K562 (cell line): ENCODE results near the gene GFM2. TPM values are rescaled to one million over a fixed set of nuclear protein-coding genes. Genes with fewer than 3 reads are reported as not detected.

Experiments used
- ATF7 ChIP-seq: fragments of 450-650 bp; IDR thresholded peaks from 2 replicates; pipeline ENCODE4 v1.7.1; 2014; ENCODE audit warnings: mild to moderate bottlenecking, moderate library complexity
- CSDE1 ChIP-seq, 2 experiments: fragments of 450-650 bp; IDR thresholded peaks; 2 replicates each; pipeline ENCODE4 v1.6.1; 2016; ENCODE audit warnings: mild to moderate bottlenecking in 1 of 2
- ETV5 ChIP-seq: sonication (generic); formaldehyde crosslinking; IDR thresholded peaks from 2 replicates; pipeline ENCODE4 v1.4.0; 2020; ENCODE audit warnings: low read depth, mild to moderate bottlenecking, missing genetic modification reagents
- FOXM1 ChIP-seq, 2 experiments: fragments of 450-650 bp in 1 of 2; sonication (generic) in 1 of 2; formaldehyde crosslinking in 1 of 2; IDR thresholded peaks; 2 replicates each; pipeline versions ENCODE4 v1.6.1 to v1.9.0; 2017 to 2022; ENCODE audit warnings: low read depth in 2 of 2, mild to moderate bottlenecking in 2 of 2, missing genetic modification reagents in 1 of 2, moderate library complexity in 1 of 2
- JUN ChIP-seq, 2 experiments: sonication (generic) in 1 of 2; formaldehyde crosslinking in 1 of 2; IDR thresholded peaks; 2 replicates each; pipeline versions ENCODE4 v1.6.1 to v1.8.0; 2012 to 2022; ENCODE audit warnings: borderline replicate concordance in 2 of 2, mild to moderate bottlenecking in 2 of 2, improper control_type of control experiment in 1 of 2, low read depth in 1 of 2, low read length in 1 of 2, missing genetic modification reagents in 1 of 2
- PURB ChIP-seq: sonication (generic); formaldehyde crosslinking; IDR thresholded peaks from 2 replicates; pipeline ENCODE4 v1.9.0; 2021; ENCODE audit warnings: low read depth, mild to moderate bottlenecking, missing genetic modification reagents
- TEAD1 ChIP-seq, 2 experiments: fragments of 450-650 bp in 1 of 2; sonication (generic) in 1 of 2; formaldehyde crosslinking; IDR thresholded peaks; 2 replicates each; pipeline versions ENCODE4 v1.4.0 to v1.8.0; 2020 to 2022; ENCODE audit warnings: mild to moderate bottlenecking in 2 of 2, missing genetic modification reagents in 1 of 2
- XRCC3 ChIP-seq: fragments of 450-650 bp; IDR thresholded peaks from 2 replicates; pipeline ENCODE4 v1.6.1; 2017; ENCODE audit warnings: mild to moderate bottlenecking, moderate library complexity
- YY1 ChIP-seq, 3 experiments: IDR thresholded peaks; 2 replicates each; pipeline ENCODE4 v1.6.1; 2011; ENCODE audit warnings: low read length in 2 of 3, mild to moderate bottlenecking in 2 of 3, moderate library complexity in 2 of 3, borderline replicate concordance in 1 of 3, control low read depth in 1 of 3, low read depth in 1 of 3; ENCODE audit not compliant: insufficient read depth in 3 of 3, insufficient replicate concordance in 2 of 3, control insufficient read depth in 1 of 3, insufficient read length in 1 of 3; ENCODE audit errors: extremely low read depth in 1 of 3
- ZKSCAN1 ChIP-seq: fragments of 150-350 bp; IDR thresholded peaks from 2 replicates; pipeline ENCODE4 v1.6.1; 2016; ENCODE audit warnings: low read depth, low read length
- ZNF174 ChIP-seq: fragments of 250-450 bp; sonication (Bioruptor Pico); IDR thresholded peaks from 2 replicates; pipeline ENCODE4 v1.4.0; 2020; ENCODE audit warnings: mild to moderate bottlenecking
- ZNF24 ChIP-seq: fragments of 450-650 bp; IDR thresholded peaks from 2 replicates; pipeline ENCODE4 v1.6.1; 2016
- ZNF263 ChIP-seq: sonication (generic); formaldehyde crosslinking; IDR thresholded peaks from 2 replicates; pipeline ENCODE4 v1.8.0; 2022; ENCODE audit warnings: mild to moderate bottlenecking, missing genetic modification reagents, borderline replicate concordance
- ZNF347 ChIP-seq: fragments of 450-650 bp; formaldehyde crosslinking; IDR thresholded peaks from 2 replicates; pipeline ENCODE4 v1.4.0; 2020; ENCODE audit warnings: low read depth, mild to moderate bottlenecking, moderate library complexity
- polyA plus RNA-seq, 8 experiments: library from polyadenylated mRNA; depleted of rRNA in 4 of 8; stranded (reverse) in 5 of 8; unstranded in 3 of 8; fragments of >200 nt; fragmentation: Nextera tagmentation in 2 of 8; fragmentation: Illumina TruSeq in 1 of 8; extraction: Ambion mirVana in 2 of 8; extraction: Trizol in 1 of 8; gene quantifications; 2 replicates each; pipeline versions ENCODE4 v1.2.1 to v1.2.3, GENCODE V29; 2011 to 2014; ENCODE audit warnings: inconsistent platforms in 1 of 8, missing spikeins in 1 of 8
- total RNA-seq, 7 experiments: library from RNA; depleted of rRNA in 6 of 7; stranded (reverse); fragments of >200 nt in 6 of 7; fragmentation: Illumina TruSeq in 2 of 7; extraction: Trizol in 2 of 7; gene quantifications; 2 replicates each; pipeline versions ENCODE4 v1.2.1 to v1.2.3, GENCODE V29; 2011 to 2021; ENCODE audit warnings: low replicate concordance in 1 of 7
- TF ChIP-seq, protein P1 (sequence below): fragments of 250-450 bp; sonication (Bioruptor Pico); IDR thresholded peaks from 2 replicates; pipeline ENCODE4 v1.9.0; 2021; ENCODE audit warnings: mild to moderate bottlenecking, inconsistent platforms
- TF ChIP-seq, protein P2 (sequence below): sonication (generic); formaldehyde crosslinking; IDR thresholded peaks from 2 replicates; pipeline ENCODE4 v1.8.0; 2022; ENCODE audit warnings: mild to moderate bottlenecking, missing genetic modification reagents
- TF ChIP-seq, protein P3 (sequence below): fragments of 450-650 bp; conservative IDR thresholded peaks from 2 replicates; pipeline ENCODE4 v1.6.1; 2016; ENCODE audit warnings: missing genetic modification characterization, low read depth, mild to moderate bottlenecking, missing compliant biosample characterization, moderate library complexity

The GFM2 gene
- total and polyA plus RNA-seq, 9 of the 15 experiments (the other 6 are each of a cell fraction or from before 2014, with no cell fraction given), result 32.8 to 78.2 (median 52.5) TPM

DNA sequence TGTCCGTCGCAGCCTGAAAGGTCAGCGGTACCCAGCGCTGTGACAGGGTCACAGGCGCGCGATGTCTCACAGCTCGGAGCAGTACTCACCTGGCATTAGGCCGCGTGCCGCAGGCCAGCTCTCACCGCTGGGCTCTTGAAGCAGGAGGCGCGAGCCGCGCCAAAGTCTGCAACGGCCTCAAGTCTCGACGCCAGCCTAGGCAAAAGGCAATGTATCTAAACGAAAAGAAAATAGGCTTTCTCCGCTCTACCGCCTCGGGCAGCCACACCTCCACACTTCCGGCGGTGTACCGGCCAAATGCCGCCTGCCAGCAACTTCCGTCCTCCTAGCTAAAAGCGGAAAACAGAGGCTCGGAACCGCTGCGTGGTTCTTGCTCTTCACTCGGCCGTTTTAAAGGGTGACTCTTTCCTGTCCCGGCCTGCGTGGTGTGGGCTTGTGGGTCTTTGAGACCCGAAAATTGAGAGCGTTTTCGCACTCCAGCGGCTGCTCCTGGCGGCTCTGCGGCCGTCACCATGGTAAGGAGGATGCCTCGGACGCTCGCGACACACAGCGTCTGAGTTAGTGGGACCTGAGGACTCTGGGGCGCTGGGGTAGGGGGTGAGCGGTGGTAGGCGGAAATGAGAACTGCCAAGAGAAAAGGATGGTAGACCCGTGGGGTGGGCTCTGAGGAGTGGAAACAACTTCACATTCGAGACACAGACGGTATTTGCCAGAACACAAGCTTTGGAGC lies at the start of gene GFM2, which contains the start of gene NSA2 (continued):
- no peak for TF ChIP-seq XRCC3
- peak; percentile 71 for TF ChIP-seq ATF7
- peak; percentile 50; the same call in 1 of the 2 replicates for TF ChIP-seq JUN (IDR thresholded peaks at IDR 0.05; ENCODE audit: borderline replicate concordance, low read depth, low read length)
- no peak for TF ChIP-seq JUN (CRISPR knock-in tag; IDR thresholded peaks at IDR 0.05; ENCODE audit: borderline replicate concordance)
- no peak for TF ChIP-seq ZNF24
- TF ChIP-seq, protein P1, sequence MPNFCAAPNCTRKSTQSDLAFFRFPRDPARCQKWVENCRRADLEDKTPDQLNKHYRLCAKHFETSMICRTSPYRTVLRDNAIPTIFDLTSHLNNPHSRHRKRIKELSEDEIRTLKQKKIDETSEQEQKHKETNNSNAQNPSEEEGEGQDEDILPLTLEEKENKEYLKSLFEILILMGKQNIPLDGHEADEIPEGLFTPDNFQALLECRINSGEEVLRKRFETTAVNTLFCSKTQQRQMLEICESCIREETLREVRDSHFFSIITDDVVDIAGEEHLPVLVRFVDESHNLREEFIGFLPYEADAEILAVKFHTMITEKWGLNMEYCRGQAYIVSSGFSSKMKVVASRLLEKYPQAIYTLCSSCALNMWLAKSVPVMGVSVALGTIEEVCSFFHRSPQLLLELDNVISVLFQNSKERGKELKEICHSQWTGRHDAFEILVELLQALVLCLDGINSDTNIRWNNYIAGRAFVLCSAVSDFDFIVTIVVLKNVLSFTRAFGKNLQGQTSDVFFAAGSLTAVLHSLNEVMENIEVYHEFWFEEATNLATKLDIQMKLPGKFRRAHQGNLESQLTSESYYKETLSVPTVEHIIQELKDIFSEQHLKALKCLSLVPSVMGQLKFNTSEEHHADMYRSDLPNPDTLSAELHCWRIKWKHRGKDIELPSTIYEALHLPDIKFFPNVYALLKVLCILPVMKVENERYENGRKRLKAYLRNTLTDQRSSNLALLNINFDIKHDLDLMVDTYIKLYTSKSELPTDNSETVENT, result no peak
- no peak for TF ChIP-seq ZNF174 (CRISPR knock-in tag)
- no peak for TF ChIP-seq ZNF263 (CRISPR knock-in tag)
- TF ChIP-seq, protein P2, sequence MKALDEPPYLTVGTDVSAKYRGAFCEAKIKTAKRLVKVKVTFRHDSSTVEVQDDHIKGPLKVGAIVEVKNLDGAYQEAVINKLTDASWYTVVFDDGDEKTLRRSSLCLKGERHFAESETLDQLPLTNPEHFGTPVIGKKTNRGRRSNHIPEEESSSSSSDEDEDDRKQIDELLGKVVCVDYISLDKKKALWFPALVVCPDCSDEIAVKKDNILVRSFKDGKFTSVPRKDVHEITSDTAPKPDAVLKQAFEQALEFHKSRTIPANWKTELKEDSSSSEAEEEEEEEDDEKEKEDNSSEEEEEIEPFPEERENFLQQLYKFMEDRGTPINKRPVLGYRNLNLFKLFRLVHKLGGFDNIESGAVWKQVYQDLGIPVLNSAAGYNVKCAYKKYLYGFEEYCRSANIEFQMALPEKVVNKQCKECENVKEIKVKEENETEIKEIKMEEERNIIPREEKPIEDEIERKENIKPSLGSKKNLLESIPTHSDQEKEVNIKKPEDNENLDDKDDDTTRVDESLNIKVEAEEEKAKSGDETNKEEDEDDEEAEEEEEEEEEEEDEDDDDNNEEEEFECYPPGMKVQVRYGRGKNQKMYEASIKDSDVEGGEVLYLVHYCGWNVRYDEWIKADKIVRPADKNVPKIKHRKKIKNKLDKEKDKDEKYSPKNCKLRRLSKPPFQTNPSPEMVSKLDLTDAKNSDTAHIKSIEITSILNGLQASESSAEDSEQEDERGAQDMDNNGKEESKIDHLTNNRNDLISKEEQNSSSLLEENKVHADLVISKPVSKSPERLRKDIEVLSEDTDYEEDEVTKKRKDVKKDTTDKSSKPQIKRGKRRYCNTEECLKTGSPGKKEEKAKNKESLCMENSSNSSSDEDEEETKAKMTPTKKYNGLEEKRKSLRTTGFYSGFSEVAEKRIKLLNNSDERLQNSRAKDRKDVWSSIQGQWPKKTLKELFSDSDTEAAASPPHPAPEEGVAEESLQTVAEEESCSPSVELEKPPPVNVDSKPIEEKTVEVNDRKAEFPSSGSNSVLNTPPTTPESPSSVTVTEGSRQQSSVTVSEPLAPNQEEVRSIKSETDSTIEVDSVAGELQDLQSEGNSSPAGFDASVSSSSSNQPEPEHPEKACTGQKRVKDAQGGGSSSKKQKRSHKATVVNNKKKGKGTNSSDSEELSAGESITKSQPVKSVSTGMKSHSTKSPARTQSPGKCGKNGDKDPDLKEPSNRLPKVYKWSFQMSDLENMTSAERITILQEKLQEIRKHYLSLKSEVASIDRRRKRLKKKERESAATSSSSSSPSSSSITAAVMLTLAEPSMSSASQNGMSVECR (CRISPR knock-in tag), result peak; percentile 90
- no peak for TF ChIP-seq ZNF347 (CRISPR knock-in tag)
- peak in 2 of 3 experiments; percentile 48 to 60 for TF ChIP-seq YY1 (IDR thresholded peaks at IDR 0.05; ENCODE audit: borderline replicate concordance in 1 of 3, control insufficient read depth in 1 of 3, extremely low read depth in 1 of 3, insufficient read depth in 3 of 3, insufficient read length in 1 of 3, insufficient replicate concordance in 2 of 3, low read depth in 1 of 3, low read length in 2 of 3)
- peak; percentile 89 for TF ChIP-seq ETV5 (CRISPR knock-in tag)
- TF ChIP-seq CSDE1 (IDR thresholded peaks at IDR 0.05), result no peak
- TF ChIP-seq TEAD1 (CRISPR knock-in tag; IDR thresholded peaks at IDR 0.05), result peak; percentile 11 to 79; a peak in 3 of 4 replicates
- TF ChIP-seq, protein P3, sequence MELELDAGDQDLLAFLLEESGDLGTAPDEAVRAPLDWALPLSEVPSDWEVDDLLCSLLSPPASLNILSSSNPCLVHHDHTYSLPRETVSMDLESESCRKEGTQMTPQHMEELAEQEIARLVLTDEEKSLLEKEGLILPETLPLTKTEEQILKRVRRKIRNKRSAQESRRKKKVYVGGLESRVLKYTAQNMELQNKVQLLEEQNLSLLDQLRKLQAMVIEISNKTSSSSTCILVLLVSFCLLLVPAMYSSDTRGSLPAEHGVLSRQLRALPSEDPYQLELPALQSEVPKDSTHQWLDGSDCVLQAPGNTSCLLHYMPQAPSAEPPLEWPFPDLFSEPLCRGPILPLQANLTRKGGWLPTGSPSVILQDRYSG, result 0 out of 2 replicates have a peak, but pooled peaks have one; percentile 53
- no peak for TF ChIP-seq PURB (CRISPR knock-in tag)
- TF ChIP-seq ZKSCAN1, result 0 out of 2 replicates have a peak, but pooled peaks have one; percentile 53
- TF ChIP-seq FOXM1 (IDR thresholded peaks at IDR 0.05; ENCODE audit: low read depth), result peak; percentile 83
- 0 out of 2 replicates have a peak, but pooled peaks have one; percentile 24 for TF ChIP-seq FOXM1 (CRISPR knock-in tag; IDR thresholded peaks at IDR 0.05; ENCODE audit: low read depth)
